ENCODE results near the gene PKD1L1.

Gene PKD1L1

GRCh38 chr7:47777531-47778152, 170.6 kb downstream of the PKD1L1 start:
- TF ChIP-seq REST (IDR thresholded peaks at IDR 0.05; ENCODE audit: low read depth): no peak
- TF ChIP-seq TCF12 (IDR thresholded peaks at IDR 0.05; ENCODE audit: low read depth): no peak
- TF ChIP-seq CEBPB (IDR thresholded peaks at IDR 0.05): no peak
- no peak for TF ChIP-seq FOXM1 (IDR thresholded peaks at IDR 0.05; ENCODE audit: borderline replicate concordance, low read depth)
- TF ChIP-seq EP300 (IDR thresholded peaks at IDR 0.05; ENCODE audit: borderline replicate concordance): no peak
- TF ChIP-seq YY1 (IDR thresholded peaks at IDR 0.05; ENCODE audit: low read depth): no peak
- TF ChIP-seq RAD21 (IDR thresholded peaks at IDR 0.05; ENCODE audit: low read depth): no peak
- TF ChIP-seq MAX (IDR thresholded peaks at IDR 0.05): no peak
- no peak for TF ChIP-seq USF1 (IDR thresholded peaks at IDR 0.05)
- no peak for TF ChIP-seq NFIC (IDR thresholded peaks at IDR 0.05)
- no peak for TF ChIP-seq TEAD4 (IDR thresholded peaks at IDR 0.05)
- no peak for TF ChIP-seq ZBTB7A (IDR thresholded peaks at IDR 0.05; ENCODE audit: low read depth)
- TF ChIP-seq CREB1 (IDR thresholded peaks at IDR 0.05; ENCODE audit: low read depth): no peak
- no peak for TF ChIP-seq EGR1 (IDR thresholded peaks at IDR 0.05)
- no peak for TF ChIP-seq TAF1 (IDR thresholded peaks at IDR 0.05; ENCODE audit: low read depth)

- no peak for TF ChIP-seq USF1 (IDR thresholded peaks at IDR 0.05)
- TF ChIP-seq MAX (IDR thresholded peaks at IDR 0.05): no peak
- TF ChIP-seq CREB1 (IDR thresholded peaks at IDR 0.05; ENCODE audit: low read depth): no peak
- no peak for TF ChIP-seq RAD21 (IDR thresholded peaks at IDR 0.05; ENCODE audit: low read depth)
- TF ChIP-seq CEBPB (IDR thresholded peaks at IDR 0.05): no peak
- no peak for TF ChIP-seq TCF12 (IDR thresholded peaks at IDR 0.05; ENCODE audit: low read depth)
- TF ChIP-seq YY1 (IDR thresholded peaks at IDR 0.05; ENCODE audit: low read depth): no peak
- no peak for TF ChIP-seq NFIC (IDR thresholded peaks at IDR 0.05)
- no peak for TF ChIP-seq EP300 (IDR thresholded peaks at IDR 0.05; ENCODE audit: borderline replicate concordance)
- no peak for TF ChIP-seq TEAD4 (IDR thresholded peaks at IDR 0.05)
- no peak for TF ChIP-seq TAF1 (IDR thresholded peaks at IDR 0.05; ENCODE audit: low read depth)
- no peak for TF ChIP-seq EGR1 (IDR thresholded peaks at IDR 0.05)
- no peak for TF ChIP-seq FOXM1 (IDR thresholded peaks at IDR 0.05; ENCODE audit: borderline replicate concordance, low read depth)
- no peak for TF ChIP-seq ZBTB7A (IDR thresholded peaks at IDR 0.05; ENCODE audit: low read depth)
Measured at GRCh38 chr7:47776335-47776734, 171.9 kb downstream of the PKD1L1 start.

GRCh38 chr7:47775238-47775637, 173.0 kb downstream of the PKD1L1 start:
- TF ChIP-seq MAX (IDR thresholded peaks at IDR 0.05): no peak
- no peak for TF ChIP-seq REST (IDR thresholded peaks at IDR 0.05; ENCODE audit: low read depth)
- TF ChIP-seq EP300 (IDR thresholded peaks at IDR 0.05; ENCODE audit: borderline replicate concordance): no peak
- TF ChIP-seq EGR1 (IDR thresholded peaks at IDR 0.05): no peak
- TF ChIP-seq ZBTB7A (IDR thresholded peaks at IDR 0.05; ENCODE audit: low read depth): no peak
- TF ChIP-seq TAF1 (IDR thresholded peaks at IDR 0.05; ENCODE audit: low read depth): no peak
- no peak for TF ChIP-seq CEBPB (IDR thresholded peaks at IDR 0.05)
- TF ChIP-seq TEAD4 (IDR thresholded peaks at IDR 0.05): no peak
- TF ChIP-seq TCF12 (IDR thresholded peaks at IDR 0.05; ENCODE audit: low read depth): no peak
- TF ChIP-seq FOXM1 (IDR thresholded peaks at IDR 0.05; ENCODE audit: borderline replicate concordance, low read depth): no peak

- no peak for TF ChIP-seq ZBTB7A (IDR thresholded peaks at IDR 0.05; ENCODE audit: low read depth)
- no peak for TF ChIP-seq REST (IDR thresholded peaks at IDR 0.05; ENCODE audit: low read depth)
- TF ChIP-seq TAF1 (IDR thresholded peaks at IDR 0.05; ENCODE audit: low read depth): no peak
- no peak for TF ChIP-seq TCF12 (IDR thresholded peaks at IDR 0.05; ENCODE audit: low read depth)
- TF ChIP-seq MAX (IDR thresholded peaks at IDR 0.05): no peak
- TF ChIP-seq EGR1 (IDR thresholded peaks at IDR 0.05): no peak
- no peak for TF ChIP-seq EP300 (IDR thresholded peaks at IDR 0.05; ENCODE audit: borderline replicate concordance)
- TF ChIP-seq CREB1 (IDR thresholded peaks at IDR 0.05; ENCODE audit: low read depth): no peak
- no peak for TF ChIP-seq USF1 (IDR thresholded peaks at IDR 0.05)
Measured at GRCh38 chr7:47772492-47772891, 175.8 kb downstream of the PKD1L1 start.
